HepG2 (cell line): Measurements from ENCODE around the gene RARRES1.

ENCODE experiments used
- CTCF ChIP-seq: sonication (generic); formaldehyde crosslinking; IDR thresholded peaks from 2 replicates; pipeline ENCODE4 v1.5.0; 2020; ENCODE audit warnings: mild to moderate bottlenecking, missing genetic modification reagents, moderate library complexity
- EZH2 ChIP-seq: conservative IDR thresholded peaks from 2 replicates; pipeline ENCODE4 v1.6.1; 2012; ENCODE audit warnings: mild to moderate bottlenecking, low read depth, low read length, moderate library complexity

GRCh38 chr3:158737976-158738615 lies 5.8 kb upstream of the RARRES1 start:
- TF ChIP-seq EZH2 (no peak), CTCF (CRISPR knock-in tag) (no peak)
